Embryonic facial prominence (tissue), 1 donor: ENCODE measurements around the gene MAP3K12.
"Not testable (repeated sequence)": the region's sequence is repeated elsewhere in the genome, so short reads cannot be mapped to it uniquely, and the experiment has no call there.

Experiments
- DNase-seq: peaks from one replicate; pipeline ENCODE4 v3.0.0-alpha.2; 2016; ENCODE audit errors: extremely low spot score

MAP3K12 gene

DNA sequence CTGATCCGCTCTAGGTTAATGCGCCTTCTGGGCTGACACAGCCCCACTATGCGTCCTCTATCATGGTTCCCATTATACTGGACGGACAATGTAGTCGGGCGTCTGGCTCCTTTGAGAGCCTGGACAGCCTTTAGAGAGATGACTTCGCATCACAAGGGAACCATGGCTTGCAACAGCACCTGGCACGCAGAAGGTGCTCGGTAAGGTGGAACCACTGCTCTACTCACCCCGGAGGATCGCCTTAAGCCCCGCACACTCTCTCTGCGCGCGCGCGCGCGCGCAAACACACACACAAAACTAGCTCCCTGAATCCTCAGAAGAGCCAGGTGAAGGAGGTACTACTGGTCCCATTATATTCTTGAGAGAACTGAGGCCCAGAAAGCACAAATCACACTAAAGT, 7.1 kb downstream of the MAP3K12 start:
- no peak for DNase-seq

DNA sequence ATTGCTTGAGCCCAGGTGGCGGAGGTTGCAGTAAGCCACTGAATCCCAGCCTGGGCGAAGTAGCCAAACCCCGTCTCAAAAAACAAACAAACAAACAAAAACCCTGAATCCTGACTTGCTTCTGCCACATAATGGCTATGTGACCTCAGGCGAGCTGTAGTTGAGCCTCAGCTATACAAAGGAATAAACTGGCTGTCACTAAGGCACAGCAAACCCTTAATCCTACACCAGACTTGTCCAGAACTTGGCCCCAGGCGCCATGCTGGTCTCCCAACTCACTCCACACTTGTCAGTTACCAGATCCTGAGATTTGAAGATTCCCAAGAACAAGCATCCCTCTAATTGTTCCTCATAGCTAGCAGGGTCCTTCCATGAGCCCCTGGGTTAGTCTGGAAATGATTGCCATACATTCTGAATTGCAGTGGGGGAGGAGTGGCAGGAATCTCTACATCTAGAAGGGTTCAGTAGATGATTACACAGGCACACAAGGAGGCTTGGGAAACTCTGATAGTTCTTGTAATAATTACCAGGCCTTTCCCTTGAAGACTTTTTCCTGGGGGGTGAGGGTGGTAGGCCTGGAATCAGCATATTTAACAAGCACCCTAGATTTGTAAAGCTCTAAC, 9.9 kb downstream of the MAP3K12 start:
- no peak for DNase-seq

DNA sequence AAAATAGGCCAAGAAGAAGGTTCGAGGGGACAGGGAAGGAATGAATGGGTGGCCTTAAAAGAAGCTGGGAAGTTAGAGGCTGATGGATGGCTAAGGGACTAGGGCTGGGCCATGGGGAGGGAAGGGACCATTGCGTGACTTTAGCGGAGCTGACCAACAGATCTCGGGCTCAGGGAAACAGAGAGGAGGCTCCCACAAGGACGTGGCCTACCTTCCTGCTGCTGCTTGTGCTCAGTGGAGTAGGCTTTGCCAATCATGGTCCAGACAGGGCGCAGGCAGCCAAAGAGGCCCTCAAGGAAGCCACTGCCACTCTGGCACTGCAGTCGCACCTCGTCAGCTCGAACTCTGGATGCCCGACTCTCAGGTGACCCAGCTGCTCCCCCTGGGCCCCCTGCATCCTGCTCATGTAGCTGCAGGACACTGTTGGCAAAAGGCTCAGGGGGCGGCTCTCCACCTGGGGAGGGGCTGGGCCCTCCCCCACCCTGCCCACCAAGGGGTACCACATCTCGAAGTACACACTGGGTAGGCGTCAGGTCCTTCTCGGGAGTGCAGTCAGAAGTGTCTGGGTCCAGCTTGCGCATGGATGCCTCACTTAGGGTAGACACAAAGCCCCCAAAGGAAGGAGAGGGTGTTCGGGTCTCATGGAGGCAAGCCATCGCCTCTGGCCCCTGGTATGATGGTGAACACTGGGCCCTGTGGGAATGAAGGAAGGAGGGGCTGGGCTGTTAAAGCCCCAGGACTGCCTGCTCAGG, 12.3 kb downstream of the MAP3K12 start:
- no peak for DNase-seq

DNA sequence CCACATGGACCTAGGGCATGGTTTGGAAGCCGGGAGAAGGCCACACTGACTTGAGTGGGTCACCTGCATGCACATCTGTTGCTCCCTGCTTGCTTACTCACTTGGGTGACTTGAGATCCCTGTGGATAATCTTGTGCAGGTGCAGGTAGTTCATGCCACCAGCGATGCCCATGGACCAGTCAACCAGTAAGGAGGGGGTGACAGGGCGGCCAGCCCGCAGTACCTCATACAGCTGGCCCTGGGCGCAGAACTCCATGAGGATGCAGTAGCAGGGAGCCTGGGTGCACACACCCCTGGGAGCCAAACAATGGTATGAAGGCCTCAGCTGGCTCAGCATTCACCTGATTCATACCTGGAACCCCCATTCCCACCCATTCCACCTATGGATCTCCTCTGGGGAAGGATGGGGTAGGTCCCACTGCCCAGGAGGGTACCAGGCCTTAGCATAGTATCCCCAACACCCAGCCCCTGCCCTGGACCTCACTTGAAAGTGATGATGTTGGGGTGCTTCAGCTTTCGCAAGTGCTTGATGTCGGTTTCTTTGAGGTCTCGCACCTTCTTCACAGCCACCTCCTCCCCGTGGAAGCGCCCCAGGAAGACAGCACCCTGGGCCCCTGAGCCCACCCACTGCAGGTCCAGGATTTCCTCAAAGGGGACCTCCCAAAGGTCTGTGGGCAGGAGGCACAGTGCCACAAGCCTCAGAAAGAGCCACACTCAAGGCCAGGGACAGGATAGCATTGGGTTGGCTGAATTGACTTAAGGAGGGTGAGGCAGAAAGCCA, 13.1 kb downstream of the MAP3K12 start:
- no peak for DNase-seq

DNA sequence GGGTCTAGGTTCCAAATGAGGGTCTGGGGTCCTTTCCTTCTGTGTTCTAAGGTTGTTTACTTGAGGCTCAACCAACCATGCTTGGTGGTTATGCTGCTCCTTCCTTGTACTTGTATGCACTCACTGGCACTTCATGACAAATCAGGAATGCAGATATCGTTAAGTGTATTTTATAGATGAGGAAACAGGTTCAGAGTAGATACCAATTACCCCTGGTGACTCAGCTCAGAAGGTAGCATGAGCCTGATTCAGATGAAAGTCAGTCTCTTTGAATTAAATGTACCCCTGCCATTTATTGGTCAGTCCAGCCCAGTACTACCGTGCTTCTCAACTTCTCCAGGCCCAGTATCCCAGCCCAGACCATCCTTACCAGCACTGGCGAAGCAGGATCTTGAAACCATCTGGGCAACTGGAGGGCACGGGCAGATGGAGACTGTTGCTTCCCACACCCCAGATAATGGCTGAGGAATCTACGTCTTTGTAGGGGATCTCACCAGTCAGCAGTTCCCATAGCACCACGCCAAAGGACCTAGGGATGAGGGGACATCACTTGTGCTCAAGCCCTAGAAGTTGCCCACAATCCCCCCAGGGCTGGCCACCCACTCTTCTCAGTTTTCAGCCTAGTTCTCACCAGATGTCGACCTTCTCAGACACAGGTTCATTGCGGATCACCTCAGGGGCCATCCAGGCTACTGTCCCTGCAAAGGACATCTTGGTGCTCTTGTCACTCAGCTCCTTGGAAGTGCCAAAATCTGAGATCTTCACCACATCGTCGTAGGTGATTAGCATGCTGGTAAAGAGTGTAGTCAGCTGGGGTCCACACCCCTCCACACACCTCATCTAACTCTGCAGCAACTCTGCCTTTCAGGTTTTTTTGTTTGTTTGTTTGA, 14.3 kb downstream of the MAP3K12 start:
- DNase-seq: no peak

DNA sequence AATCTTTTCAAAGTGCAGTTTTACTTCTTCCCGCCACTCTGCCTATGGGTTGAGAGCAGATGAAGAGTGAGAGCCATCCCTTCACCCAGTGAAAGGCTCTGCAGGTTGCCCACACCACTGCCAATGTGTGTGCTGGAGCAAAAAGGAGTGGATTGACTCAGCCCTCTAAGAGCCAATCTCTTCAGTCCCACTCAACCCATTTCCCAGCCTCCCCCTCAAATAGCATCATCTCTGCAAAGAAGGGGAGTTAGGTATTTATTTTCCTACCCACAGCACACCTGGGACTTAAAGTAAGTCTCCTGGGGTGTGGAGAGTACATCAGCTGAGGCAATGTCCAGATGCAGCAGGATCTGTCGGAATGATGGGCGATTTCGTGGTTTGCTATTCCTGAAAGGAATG, 15.3 kb downstream of the MAP3K12 start:
- no peak for DNase-seq

DNA sequence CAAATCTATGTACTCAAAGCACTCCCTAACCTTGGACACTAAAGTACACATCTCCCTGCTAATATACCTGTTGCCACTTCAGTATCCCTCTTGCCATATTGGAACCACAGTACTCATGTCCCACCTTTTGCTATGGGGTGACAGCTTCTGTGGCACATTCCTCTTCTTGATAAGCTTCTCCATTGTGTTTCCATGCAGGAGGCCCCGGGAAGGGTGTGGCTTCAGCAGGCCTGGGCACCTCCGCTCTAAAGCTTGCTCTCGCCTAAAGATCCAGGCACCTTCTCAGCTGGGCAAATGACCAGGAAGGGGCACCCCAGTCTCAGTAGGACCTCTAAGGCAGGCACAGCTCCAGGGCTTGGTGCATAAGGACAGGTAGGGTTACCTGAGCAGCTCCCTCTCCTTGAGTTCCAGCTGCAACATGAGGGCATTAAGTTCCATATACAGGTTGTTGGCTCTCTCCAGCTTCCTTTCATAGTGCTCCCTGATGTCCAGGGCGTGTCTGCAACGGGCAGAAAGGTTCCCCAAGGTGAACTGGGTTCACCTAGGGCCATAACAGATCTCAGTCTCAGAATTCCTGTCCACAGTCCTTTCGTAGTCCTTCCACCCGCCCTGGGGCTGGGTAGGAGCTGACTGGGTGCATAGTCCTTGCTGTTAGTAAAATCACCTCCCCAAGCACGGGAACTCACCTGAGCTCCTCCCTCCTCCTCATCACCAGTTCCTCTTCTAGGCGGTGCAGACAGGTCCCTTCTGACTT, 15.9 kb downstream of the MAP3K12 start:
- DNase-seq: no peak

DNA sequence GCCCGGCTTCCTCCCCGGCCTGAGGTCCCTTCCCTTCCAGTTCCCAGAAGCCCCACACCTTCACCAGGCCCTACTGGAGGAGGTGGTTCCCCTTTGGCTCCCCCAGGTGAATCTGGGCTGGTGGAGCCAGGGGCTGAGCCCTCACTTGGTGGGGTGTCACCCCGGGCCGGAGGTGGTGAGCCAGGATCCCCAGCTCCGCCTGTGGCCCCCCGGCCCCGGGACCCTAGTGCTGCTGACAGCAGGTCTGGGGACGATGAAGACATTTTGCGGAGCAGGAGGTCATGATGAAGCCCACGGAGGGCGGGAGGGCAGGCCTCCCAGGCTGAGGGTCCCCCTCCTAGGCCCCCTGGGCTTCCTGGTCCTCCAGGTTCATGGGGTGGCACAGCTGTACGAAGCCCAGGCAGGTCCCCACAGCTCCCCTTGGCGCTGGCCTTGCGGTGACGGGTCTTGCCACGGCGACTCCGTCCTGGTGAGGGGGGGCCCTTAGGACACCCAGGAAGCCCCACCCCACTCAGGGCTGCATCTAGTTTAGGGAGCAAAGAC, 16.6 kb downstream of the MAP3K12 start:
- no peak for DNase-seq

DNA sequence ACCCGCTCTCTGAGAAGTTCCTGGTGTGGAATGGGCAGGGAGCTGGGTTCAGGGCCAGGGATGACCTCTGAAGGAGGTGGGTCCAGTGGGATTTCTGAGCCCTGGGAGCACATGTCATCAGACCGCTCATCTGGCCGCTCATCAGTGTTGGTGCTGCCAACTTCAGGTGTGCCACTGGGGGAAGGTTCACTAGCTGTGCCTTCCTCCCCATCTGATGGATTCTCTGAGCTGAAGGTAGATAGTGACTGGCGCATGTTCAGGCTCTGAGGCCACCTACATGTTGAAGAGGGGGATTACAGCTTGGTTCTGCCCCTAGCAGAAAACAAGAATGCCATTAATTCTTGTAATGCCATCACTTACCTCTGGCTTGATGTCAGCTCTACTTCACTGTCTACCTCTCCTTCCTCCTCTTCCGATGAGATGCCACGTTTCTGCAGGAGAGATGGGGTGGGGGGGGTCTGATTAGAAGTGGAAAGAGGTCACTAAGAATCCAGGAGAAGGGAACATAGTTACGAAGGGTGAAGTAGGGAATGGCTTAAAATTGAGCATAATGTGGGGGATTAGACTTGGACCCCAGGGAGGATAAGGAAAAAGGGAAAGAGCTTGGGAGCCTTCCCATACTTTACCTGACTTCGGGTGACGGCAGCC, 17.2 kb downstream of the MAP3K12 start:
- no peak for DNase-seq

DNA sequence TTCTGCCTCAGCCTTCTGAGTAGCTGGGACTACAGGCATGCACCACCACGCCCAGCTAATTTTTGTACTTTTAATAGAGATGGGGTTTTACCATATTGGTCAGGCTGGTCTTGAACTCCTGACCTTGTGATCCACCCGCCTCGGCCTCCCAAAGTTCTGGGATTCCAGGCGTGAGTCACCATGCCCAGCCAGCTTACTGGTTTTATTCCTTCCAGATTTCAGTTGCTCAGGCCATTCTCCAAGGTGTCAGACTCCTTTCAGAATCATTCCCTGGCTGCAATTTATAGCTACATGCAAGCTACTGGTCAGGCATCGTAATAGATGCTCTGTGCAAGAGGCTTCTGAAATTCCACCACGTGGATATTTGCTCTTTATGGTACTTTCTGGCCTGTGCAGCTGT, 17.8 kb downstream of the MAP3K12 start:
- not testable (repeated sequence) for DNase-seq

DNA sequence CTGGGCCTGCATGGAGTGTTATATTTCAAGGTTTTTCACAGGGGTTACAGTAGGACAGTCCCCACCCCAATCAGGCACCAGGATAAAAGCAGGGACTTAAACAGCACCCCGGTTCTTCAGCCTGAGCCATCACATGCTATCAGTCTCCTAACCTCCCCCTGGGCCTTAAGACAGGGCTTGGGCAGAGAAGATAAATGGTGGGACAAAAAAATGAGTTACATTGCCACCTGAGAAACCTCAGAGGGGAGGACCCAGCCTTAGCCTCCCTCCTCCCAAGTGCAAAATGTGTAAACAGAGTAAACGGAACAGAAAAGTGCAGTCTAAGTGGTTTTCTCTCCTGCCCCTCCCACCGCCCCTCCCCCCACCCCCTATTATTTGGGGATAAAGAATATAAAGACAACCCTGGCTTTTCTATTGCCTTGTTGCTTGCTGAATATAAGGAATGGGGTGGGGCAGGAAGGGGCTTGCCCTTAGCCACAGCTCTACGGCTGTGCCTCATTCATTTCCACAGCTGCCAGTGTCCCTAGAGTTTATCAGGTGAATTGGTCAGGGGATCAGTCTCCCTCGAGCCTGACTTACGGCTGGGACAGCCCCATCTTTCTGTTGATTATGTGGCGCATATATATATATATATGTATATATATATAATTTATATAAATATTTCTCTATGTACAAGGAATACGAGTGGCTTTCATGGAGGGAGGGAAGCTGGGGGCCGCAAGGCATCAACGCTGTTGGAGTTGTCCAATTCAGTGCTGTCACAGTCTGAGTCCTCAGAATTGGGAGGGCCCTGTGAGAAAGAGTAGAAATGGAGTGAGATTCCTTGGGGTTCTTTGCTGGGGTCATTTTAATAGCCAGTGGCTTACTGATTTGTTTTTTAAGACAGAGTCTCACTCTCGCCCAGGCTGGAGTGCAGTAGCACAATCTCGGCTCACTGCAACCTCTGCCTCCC, 18.5 kb downstream of the MAP3K12 start:
- no peak for DNase-seq

DNA sequence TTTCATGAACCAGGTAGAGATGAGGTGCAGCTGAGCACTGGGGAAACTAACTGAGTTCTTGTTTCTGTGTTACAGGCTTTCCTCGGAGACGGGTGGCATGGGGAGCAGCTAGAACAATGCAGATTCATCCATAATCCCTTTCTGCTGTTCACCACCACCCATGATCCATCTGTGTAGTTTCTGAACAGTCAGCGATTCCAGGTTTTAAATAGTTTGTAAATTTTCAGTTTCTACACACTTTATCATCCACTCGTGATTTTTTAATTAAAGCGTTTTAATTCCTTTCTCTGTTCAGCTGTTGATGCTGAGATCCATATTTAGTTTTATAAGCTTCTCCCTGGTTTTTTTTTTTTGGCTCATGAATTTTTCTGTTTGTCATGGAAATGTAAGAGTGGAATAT, 19.9 kb downstream of the MAP3K12 start:
- no peak for DNase-seq

DNA sequence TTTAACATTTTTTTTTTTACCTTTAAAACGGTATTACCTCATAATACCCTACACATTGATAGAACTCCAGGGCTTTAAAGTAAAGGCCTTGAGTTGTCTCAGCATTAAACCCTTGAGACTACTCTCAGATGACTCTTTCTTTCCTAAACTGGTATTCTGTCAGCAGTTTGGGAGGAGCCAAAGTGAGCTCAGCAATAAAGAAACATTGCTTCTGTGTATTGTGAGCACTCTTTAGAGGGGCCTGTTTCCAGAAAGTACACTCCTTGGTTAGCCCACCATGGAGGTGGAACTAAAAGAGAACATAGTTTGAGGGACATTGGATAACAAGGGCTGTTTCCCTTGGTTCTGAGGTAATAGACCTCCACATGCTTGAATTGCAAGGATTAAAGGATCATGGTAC, 20.4 kb downstream of the MAP3K12 start:
- no peak for DNase-seq

DNA sequence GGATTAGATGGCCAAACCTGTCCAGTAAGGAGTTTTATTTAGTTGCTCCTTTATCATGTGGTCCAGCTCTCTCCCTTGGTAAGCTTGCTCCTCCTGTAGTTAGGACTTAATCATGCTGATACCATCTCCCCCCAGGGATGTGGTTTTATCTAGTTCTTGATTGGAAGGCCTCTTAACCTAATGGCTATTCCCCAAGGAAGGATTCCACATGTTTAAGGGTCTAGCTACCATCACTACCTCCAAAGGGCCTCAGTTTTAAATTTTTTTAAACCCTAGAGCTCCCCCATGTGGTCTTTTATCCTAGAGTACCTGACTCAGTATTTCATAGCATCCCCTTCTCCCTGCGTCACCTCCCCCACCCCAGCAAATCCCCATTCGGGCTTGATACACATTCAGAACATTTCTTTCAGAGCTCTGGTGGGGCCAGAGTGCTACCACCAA, 22.5 kb downstream of the MAP3K12 start:
- no peak for DNase-seq

DNA sequence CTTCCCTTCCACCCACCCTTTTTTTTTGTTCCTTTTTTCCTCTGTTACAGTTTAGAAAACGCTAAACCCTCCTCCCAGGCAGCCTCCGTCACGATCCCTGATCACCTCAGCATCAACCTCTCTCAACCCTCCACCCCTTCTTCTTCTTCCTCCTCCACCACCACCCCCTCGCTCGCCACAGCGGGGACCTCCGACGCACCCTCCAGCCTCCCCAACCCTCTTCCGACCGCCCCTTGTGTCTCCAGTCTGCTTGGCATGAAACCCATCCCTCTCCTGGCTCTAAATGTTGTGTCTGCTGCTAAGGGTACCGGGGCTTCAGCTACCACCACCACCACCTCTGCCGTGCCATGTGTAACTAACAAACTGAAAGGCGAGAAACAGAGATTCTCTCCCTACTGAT, 24.4 kb downstream of the MAP3K12 start:
- DNase-seq: no peak

DNA sequence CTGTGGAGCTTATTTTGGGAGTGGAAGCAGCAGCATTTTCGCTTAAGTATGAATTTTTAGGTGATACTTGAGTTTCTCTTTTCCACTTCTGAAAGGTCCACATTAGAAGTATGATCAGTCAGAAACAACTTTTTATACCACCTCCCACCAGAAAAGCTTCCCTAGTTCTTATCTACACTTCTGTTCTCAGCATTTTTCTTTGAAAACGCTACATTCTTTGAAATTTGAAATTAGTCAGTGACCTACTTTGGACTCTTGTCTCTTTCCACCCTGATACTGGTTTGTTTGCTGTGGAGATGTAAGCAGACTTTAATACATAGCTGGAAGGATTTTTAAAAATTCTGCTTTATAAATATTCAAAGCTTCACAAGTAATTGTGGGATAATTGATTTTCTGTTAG, 25.2 kb downstream of the MAP3K12 start:
- no peak for DNase-seq

DNA sequence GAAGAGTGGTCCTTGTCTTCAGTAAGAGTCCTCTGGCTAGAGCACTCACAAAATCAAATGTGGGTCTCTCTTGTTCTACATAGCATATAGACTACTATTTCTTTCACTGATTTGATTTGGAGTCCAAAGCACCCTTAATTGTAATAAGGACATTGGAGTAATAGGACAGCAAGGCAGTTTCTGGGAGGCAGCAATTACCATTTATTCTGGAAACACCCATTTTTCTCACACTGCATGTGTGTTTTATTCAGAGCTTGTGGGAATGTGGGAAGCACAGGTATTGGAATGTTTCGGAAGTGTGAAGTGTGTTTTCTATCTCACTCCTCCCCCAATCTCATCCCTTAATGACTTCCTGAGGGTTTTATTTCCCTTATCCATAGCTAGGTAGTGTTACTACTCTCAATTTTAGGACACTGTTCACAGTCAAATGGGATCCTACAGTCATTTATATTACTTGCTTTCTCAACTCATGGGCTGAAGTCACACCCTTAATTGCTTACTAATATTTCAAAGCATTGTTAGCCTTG, 27.1 kb downstream of the MAP3K12 start:
- no peak for DNase-seq

DNA sequence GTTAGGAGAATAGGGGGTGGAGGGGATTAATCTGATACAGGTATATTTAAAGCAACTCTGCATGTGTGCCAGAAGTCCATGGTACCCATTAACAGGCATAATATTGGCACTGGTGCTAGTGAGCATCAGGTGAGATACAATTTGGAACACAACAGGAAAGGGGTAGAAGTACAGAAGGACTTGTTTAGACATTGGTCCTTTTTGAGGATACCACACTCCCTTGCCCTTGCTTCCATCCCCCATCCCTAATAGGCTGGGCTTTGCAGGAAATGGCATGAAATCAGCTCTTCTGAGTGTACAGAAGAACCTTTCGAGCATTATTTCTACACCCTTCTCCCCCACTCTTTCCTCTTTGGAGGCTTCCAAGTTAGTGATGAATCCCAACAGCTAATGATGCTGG, 31.0 kb downstream of the MAP3K12 start:
- no peak for DNase-seq

DNA sequence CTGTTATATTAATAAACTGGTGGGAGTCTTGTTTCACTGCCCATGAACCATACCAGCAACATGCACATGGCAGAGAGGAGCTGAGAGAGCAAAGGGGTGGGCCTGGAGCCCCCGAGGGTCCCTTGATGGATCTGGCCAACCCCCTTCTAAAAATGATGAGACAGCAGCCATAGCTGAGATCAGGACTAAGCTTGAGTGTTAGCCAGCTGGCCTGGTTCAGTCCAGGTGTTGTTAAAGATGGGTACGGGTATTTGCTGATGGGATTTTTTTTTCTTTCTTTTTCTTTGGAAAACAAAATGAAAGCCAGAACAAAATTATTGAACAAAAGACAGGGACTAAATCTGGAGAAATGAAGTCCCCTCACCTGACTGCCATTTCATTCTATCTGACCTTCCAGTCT, 31.4 kb downstream of the MAP3K12 start:
- DNase-seq: no peak
